ENCODE results near the gene SACS. TPM values are rescaled to one million over a fixed set of nuclear protein-coding genes. Genes with fewer than 3 reads are reported as not detected.

The SACS gene
- total and polyA plus RNA-seq, 4 donors, result 0.50 to 7.2 (median 2.9) TPM

- TF ChIP-seq CTCF (IDR thresholded peaks at IDR 0.05; ENCODE audit: low read depth, low read length, missing input control), result no peak
- Histone ChIP-seq H3K27ac (ENCODE audit: low read depth in 1 of 2, low read length in 2 of 2) (no peak overlapping the region), H3K9ac (ENCODE audit: low read depth in 1 of 2, low read length in 2 of 2) (no peak overlapping the region), H3K36me3 (ENCODE audit: control insufficient read depth in 4 of 4, insufficient read depth in 3 of 4, low read depth in 1 of 4, low read length in 3 of 4) (no peaks in the 10 kb centered on the region), H3K4me1 (ENCODE audit: control insufficient read depth in 4 of 4, insufficient read depth in 4 of 4, low read length in 3 of 4) (no peaks in the 10 kb centered on the region), H3K9me3 (ENCODE audit: control insufficient read depth in 4 of 4, low read length in 3 of 4) (no peaks in the 10 kb centered on the region), H3K4me3 (ENCODE audit: low read depth in 1 of 3, low read length in 3 of 3) (no peak overlapping the region), H3K27me3 (ENCODE audit: control insufficient read depth in 4 of 4, insufficient read depth in 4 of 4, low read length in 3 of 4) (no peaks in the 10 kb centered on the region)
- no peak for DNase-seq (ENCODE audit: low spot score)
- 70% methylated on average over 6 of the region's 6 CpGs for WGBS
Observed at GRCh38 chr13:23399347-23399746, 34.2 kb downstream of the SACS start.

GRCh38 chr13:23394821-23395220 lies 38.7 kb downstream of the SACS start:
- Histone ChIP-seq H3K4me3 (ENCODE audit: low read depth in 1 of 3, low read length in 3 of 3) (no peak overlapping the region), H3K9ac (ENCODE audit: low read depth in 1 of 2, low read length in 2 of 2) (no peak overlapping the region), H3K4me1 (ENCODE audit: control insufficient read depth in 4 of 4, insufficient read depth in 4 of 4, low read length in 3 of 4) (no peaks in the 10 kb centered on the region), H3K27me3 (ENCODE audit: control insufficient read depth in 4 of 4, insufficient read depth in 4 of 4, low read length in 3 of 4) (no peaks in the 10 kb centered on the region), H3K9me3 (ENCODE audit: control insufficient read depth in 4 of 4, low read length in 3 of 4) (no peaks in the 10 kb centered on the region), H3K36me3 (ENCODE audit: control insufficient read depth in 4 of 4, insufficient read depth in 3 of 4, low read depth in 1 of 4, low read length in 3 of 4) (no peaks in the 10 kb centered on the region), H3K27ac (ENCODE audit: low read depth in 1 of 2, low read length in 2 of 2) (no peak overlapping the region)
- TF ChIP-seq RXRA (IDR thresholded peaks at IDR 0.05) (no peak), RAD21 (IDR thresholded peaks at IDR 0.05) (no peak), FOXA1 (IDR thresholded peaks at IDR 0.05) (no peak), REST (IDR thresholded peaks at IDR 0.05) (no peak)
- DNase-seq (ENCODE audit: low spot score), result no peak
- WGBS, result 78% methylated on average over 4 of the region's 4 CpGs

GRCh38 chr13:23392925-23393645 lies 40.4 kb downstream of the SACS start:
- H3K9ac ChIP-seq (ENCODE audit: low read depth in 1 of 2, low read length in 2 of 2), result no peak overlapping the region
- DNase-seq (ENCODE audit: low spot score), result no peak
- H3K9me3 ChIP-seq (ENCODE audit: control insufficient read depth in 4 of 4, low read length in 3 of 4), result no peaks in the 10 kb centered on the region
- WGBS, result 72% methylated on average over 9 of the region's 9 CpGs
- no peaks in the 10 kb centered on the region for H3K27me3 ChIP-seq (ENCODE audit: control insufficient read depth in 4 of 4, insufficient read depth in 4 of 4, low read length in 3 of 4)
- no peak overlapping the region for H3K27ac ChIP-seq (ENCODE audit: low read depth in 1 of 2, low read length in 2 of 2)
- H3K4me1 ChIP-seq (ENCODE audit: control insufficient read depth in 4 of 4, insufficient read depth in 4 of 4, low read length in 3 of 4), result no peaks in the 10 kb centered on the region
- no peak for TF ChIP-seq REST (IDR thresholded peaks at IDR 0.05)
- no peak for TF ChIP-seq TAF1 (conservative IDR thresholded peaks at IDR 0.05)
- TF ChIP-seq HNF4G (IDR thresholded peaks at IDR 0.05), result no peak
- TF ChIP-seq YY1 (IDR thresholded peaks at IDR 0.05), result no peak
- TF ChIP-seq ATF3 (IDR thresholded peaks at IDR 0.05), result no peak
- TF ChIP-seq RAD21 (IDR thresholded peaks at IDR 0.05), result no peak
- TF ChIP-seq HNF4A (conservative IDR thresholded peaks at IDR 0.05), result no peak
- no peak for TF ChIP-seq RXRA (IDR thresholded peaks at IDR 0.05)
- TF ChIP-seq JUND (IDR thresholded peaks at IDR 0.05), result no peak
- no peak for TF ChIP-seq MAX (IDR thresholded peaks at IDR 0.05)
- no peak for TF ChIP-seq FOXA2 (IDR thresholded peaks at IDR 0.05)
- TF ChIP-seq CTCF (IDR thresholded peaks at IDR 0.05; ENCODE audit: low read depth, low read length, missing input control), result no peak
- no peak overlapping the region for H3K4me3 ChIP-seq (ENCODE audit: low read depth in 1 of 3, low read length in 3 of 3)
- H3K36me3 ChIP-seq (ENCODE audit: control insufficient read depth in 4 of 4, insufficient read depth in 3 of 4, low read depth in 1 of 4, low read length in 3 of 4), result no peaks in the 10 kb centered on the region

All from liver (tissue), 9 donors.